ENCODE measurements around the gene NTN5.

NTN5 gene

GRCh38 chr19:48624067-48624594, 48.7 kb downstream of the NTN5 start:
- peak; percentile 96 for DNase-seq (ENCODE audit: extremely low spot score)
- POLR2A ChIA-PET: interaction anchor here (0.6 to 1.2 kb wide), 3 partner anchors 8 to 15 kb away, joined by 3 to 5 read pairs (median 3); partner anchors contain the start of gene FAM83E
- TF ChIP-seq CTCF (IDR thresholded peaks at IDR 0.05; ENCODE audit: control extremely low read depth, extremely low read depth, low read depth, missing control alignments): no peak
- CTCF ChIA-PET: interaction anchor here (0.9 to 3.9 kb wide), 3 partner anchors 10 to 135 kb away, joined by 3 to 20 read pairs (median 3); no protein-coding TSS in a partner anchor

GRCh38 chr19:48623556-48624066, 49.2 kb downstream of the NTN5 start:
- no peak for TF ChIP-seq CTCF (IDR thresholded peaks at IDR 0.05; ENCODE audit: control extremely low read depth, extremely low read depth, low read depth, missing control alignments)
- CTCF ChIA-PET: interaction anchor here (0.9 to 3.9 kb wide), 2 partner anchors 10 to 36 kb away, joined by 3 to 20 read pairs; no protein-coding TSS in a partner anchor

GRCh38 chr19:48619692-48620585, 52.9 kb downstream of the NTN5 start:
- DNase-seq (ENCODE audit: extremely low spot score): no peak
- CTCF ChIA-PET: interaction anchor here (1.3 to 3.7 kb wide), 2 partner anchors 11 to 12 kb away, joined by 5 to 21 read pairs; no protein-coding TSS in a partner anchor
- POLR2A ChIA-PET: interaction anchor here (0.5 to 3.7 kb wide), 13 partner anchors 11 to 1191 kb away, joined by 3 to 38 read pairs (median 4); partner anchors contain the start of genes DBP, KDELR1, RUVBL2 and SYNGR4
- TF ChIP-seq CTCF (IDR thresholded peaks at IDR 0.05; ENCODE audit: control extremely low read depth, extremely low read depth, low read depth, missing control alignments): no peak

More at GRCh38 chr19:48623556-48624066, 49.2 kb downstream of the NTN5 start:
- DNase-seq (ENCODE audit: extremely low spot score): no peak
- POLR2A ChIA-PET: interaction anchor here (0.8 to 1.2 kb wide), 2 partner anchors 9 to 15 kb away, joined by 3 read pairs; partner anchors contain the start of gene FAM83E

- DNase-seq (ENCODE audit: extremely low spot score): peak; percentile 98
- ChIA-PET CTCF (interaction anchor here (0.6 to 3.7 kb wide), 3 partner anchors 11 to 944 kb away, joined by 3 to 21 read pairs (median 3); no protein-coding TSS in a partner anchor), POLR2A (interaction anchor here (0.5 to 3.7 kb wide), 18 partner anchors 10 to 1192 kb away, joined by 3 to 38 read pairs (median 4); partner anchors contain the start of genes CA11, DBP, KDELR1 and RUVBL2)
- peak; percentile 6 for TF ChIP-seq CTCF (IDR thresholded peaks at IDR 0.05; ENCODE audit: control extremely low read depth, extremely low read depth, low read depth, missing control alignments)
These were observed 53.7 kb downstream of the NTN5 start, which contains the start of the genes RPL18 and SPHK2 for GRCh38 chr19:48618916-48619691. RPL18 (minus strand) TSS chr19:48619178; CDS start chr19:48619143, 35 bp downstream. SPHK2 (plus strand) TSS chr19:48619506; CDS start chr19:48620515, 1,009 bp downstream.

- no peak for TF ChIP-seq CTCF (IDR thresholded peaks at IDR 0.05; ENCODE audit: control extremely low read depth, extremely low read depth, low read depth, missing control alignments)
- CTCF ChIA-PET: interaction anchor here (1.2 to 3.7 kb wide), 3 partner anchors 10 to 34 kb away, joined by 3 to 21 read pairs (median 4); no protein-coding TSS in a partner anchor
- POLR2A ChIA-PET: interaction anchor here (0.6 to 3.7 kb wide), 10 partner anchors 9 to 472 kb away, joined by 3 to 38 read pairs (median 5); partner anchors contain the start of genes CA11 and DBP
- no peak for DNase-seq (ENCODE audit: extremely low spot score)
These were observed 54.4 kb downstream of the NTN5 start for GRCh38 chr19:48618278-48618915.
